Fibroblast of skin of left quadriceps (primary cell): ENCODE results near the gene LMNTD2.
"Not testable (repeated sequence)": the region's sequence is repeated elsewhere in the genome, so short reads cannot be mapped to it uniquely, and the experiment has no call there.

Experiments
- DNase-seq, 2 experiments: peaks; one replicate each; pipeline ENCODE4 v3.0.0-alpha.2; 2013; ENCODE audit warnings: low read depth in 2 of 2

Gene LMNTD2

GRCh38 chr11:535210-535518, 25.4 kb downstream of the LMNTD2 start:
- DNase-seq: no peak

- no peak for DNase-seq
Observed at GRCh38 chr11:534396-535209, 25.9 kb downstream of the LMNTD2 start.

GRCh38 chr11:533586-534395, 26.7 kb downstream of the LMNTD2 start:
- no peak for DNase-seq

GRCh38 chr11:532986-533585, 27.5 kb downstream of the LMNTD2 start:
- no peak for DNase-seq

GRCh38 chr11:532527-532985, 28.0 kb downstream of the LMNTD2 start:
- no peak for DNase-seq

DNA sequence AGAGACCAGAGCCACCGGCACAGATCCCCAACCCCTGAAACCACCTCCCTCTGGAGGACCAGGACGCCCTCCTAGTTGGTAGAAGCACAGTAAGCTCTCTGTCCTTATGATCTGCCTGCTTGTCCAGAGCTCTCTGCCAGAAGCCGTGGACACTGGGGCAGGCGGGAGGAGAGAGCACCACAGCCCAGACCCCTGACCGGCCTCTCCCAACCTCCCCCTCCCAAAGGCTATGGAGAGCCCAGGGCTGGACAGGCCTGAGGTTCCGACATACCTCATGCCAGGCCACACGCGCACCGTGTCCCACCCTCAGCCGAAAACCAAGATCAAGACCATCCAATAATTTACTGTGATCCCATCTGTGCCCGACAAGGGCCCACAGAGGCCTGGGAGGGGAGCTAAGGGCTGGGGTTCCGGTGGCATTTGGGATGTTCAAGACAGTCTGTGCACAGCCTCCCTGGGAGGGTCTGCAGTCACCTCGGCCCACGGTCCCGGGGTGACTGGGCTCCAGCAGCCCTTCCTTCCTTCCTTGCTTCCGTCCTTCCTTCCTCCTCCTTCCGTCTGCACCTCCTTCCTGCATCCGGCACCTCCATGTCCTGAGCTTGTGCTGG, 28.5 kb downstream of the LMNTD2 start:
- DNase-seq: no peak

- DNase-seq: no peak
Observed at GRCh38 chr11:530960-531831, 29.3 kb downstream of the LMNTD2 start.

DNA sequence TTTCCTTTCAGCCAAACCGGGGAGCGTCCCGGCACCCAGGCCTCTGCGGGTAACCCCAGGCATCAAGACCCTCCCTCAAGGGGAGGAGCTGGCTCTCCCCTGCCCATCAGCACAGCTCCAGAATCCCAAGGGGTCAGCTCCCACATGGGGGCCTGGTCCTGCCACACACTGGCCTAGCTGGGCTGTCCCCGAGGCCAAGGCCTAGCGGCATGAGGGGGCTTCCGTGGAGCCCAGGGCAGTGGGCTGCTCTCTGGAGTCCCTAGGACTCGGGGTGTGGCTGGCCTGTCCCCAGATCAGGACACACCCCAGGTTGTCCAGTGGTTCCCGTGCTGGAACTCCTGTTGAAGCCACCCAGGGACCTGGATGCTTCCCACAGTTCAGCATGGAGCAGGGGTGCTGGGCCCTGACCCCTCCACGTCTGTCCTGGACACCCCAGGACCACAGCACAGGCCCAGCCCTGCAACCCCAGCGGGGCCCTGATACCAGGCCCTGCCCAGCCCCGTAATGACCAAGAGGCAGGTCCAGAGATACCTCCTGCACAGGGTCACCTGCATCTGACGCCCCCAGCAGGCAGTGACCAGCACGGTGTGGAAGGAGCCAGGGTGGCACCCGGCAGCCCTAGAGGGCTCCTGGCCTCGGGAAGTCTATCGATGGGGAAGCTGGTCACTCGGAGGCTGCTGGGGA, 30.7 kb downstream of the LMNTD2 start:
- no peak for DNase-seq

- DNase-seq: no peak
Observed at GRCh38 chr11:528815-529727, 31.5 kb downstream of the LMNTD2 start.

- DNase-seq: no peak
Observed at GRCh38 chr11:528166-528814, 32.2 kb downstream of the LMNTD2 start.

- DNase-seq: no peak
Observed at GRCh38 chr11:526192-526591, 34.3 kb downstream of the LMNTD2 start.

GRCh38 chr11:521177-521688, 39.3 kb downstream of the LMNTD2 start:
- DNase-seq: no peak

DNA sequence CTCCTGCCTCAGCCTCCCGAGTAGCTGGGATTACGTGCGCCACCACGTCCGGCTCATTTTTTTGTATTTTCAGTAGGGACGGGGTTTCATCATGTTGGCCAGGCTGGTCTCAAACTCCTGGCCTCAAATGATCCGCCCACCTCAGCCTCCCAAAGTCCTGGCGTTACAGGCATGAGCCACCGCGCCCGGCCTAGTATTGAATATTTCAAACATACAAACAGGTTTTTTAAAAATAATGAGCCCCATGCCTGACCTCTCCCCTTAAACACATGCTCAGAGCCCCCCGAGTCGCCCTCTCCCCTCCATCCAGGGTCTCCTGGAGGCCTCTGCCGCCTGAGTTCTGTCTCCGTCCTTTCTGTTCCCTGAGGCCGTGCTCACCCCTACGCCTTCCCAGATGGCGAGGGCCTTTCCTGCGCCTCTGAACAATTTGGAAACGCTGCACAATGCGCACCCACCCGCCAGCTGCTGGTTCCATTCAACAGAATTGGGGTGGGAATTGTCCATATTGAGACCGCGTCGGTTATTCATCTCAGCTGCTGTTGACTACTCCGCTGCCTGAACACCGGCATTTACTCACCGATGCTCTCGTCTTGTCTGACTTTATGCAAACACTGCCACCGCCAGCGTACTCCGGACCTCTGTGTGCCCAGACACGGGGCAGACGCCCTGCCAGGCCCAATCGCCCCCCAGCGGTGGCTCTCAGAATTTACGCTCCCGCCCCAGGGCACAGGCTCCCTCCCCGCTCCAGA, 39.9 kb downstream of the LMNTD2 start:
- no peak for DNase-seq

GRCh38 chr11:518463-519202, 41.9 kb downstream of the LMNTD2 start:
- peak; percentile 78 to 80 for DNase-seq

DNA sequence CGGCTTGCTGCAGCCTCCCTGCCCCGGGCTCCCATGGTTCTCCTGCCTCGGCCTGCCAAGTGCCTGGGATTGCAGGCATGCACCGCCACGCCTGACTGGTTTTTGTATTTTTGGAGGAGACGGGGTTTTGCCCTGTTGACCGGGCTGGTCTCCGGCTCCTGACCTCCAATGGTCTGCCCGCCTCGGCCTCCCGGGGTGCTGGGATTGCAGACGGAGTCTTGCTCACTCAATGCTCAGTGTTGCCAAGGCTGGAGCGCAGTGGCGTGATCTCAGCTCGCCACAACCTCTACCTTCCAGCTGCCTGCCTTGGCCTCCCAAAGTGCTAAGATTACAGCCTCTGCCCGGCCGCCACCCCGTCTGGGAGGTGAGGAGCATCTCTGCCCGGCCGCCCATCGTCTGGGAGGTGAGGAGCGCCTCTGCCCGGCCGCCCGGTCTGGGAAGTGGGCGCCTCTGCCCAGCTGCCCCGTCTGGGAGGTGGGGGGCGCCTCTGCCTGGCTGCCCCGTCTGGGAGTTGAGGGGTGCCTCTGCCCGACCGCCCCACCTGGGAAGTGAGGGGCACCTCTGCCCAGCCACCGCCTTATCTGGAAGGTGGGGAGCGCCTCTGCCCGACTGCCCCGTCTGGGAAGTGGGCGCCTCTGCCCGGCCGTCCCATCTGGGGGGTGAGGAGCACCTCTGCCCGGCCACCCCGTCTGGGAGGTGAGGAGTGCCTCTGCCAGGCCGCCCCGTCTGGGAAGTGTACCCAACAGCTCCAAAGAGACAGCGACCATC, 43.4 kb downstream of the LMNTD2 start:
- DNase-seq: not testable (repeated sequence)

GRCh38 chr11:516400-516799, 44.1 kb downstream of the LMNTD2 start:
- DNase-seq: no peak

GRCh38 chr11:515131-515530, 45.4 kb downstream of the LMNTD2 start:
- no peak for DNase-seq
